H1 (cell line): ENCODE data around the gene RXRA. TPM values are rescaled to one million over a fixed set of nuclear protein-coding genes. Genes with fewer than 3 reads are reported as not detected.

ENCODE experiments used
- CTCF ChIA-PET: fragments of 300-600 bp; sonication (Branson Sonifier 250); formaldehyde crosslinking; loops from one replicate; lab custom pipeline; 2021; ENCODE audit not compliant: partially characterized antibody; lab: Charles Lee
- POLR2A ChIA-PET: fragments of 300-600 bp; sonication (Branson Sonifier 250); formaldehyde crosslinking; loops from one replicate; lab custom pipeline; 2021; ENCODE audit warnings: inconsistent platforms; ENCODE audit not compliant: partially characterized antibody; lab: Charles Lee
- DNase-seq, 2 experiments: peaks; one replicate each; pipeline versions ENCODE4 v3.0.0 to v3.0.0-alpha.2; 2010 to 2022; ENCODE audit warnings: low spot score in 2 of 2, low read depth in 1 of 2, mixed read lengths in 1 of 2
- FAIRE-seq: peaks from 2 replicates; lab custom pipeline; 2011; peaks lifted over from hg19 to GRCh38; lab: Jason Lieb, UNC
- H2AFZ ChIP-seq: 2 replicates; pipeline ENCODE4 v1.8.1; 2012; ENCODE audit warnings: low read length, inconsistent platforms
- H2AK5ac ChIP-seq: 2 replicates; pipeline ENCODE4 v1.6.1; 2013; ENCODE audit warnings: low read depth, low read length
- H2BK120ac ChIP-seq: replicated peaks from 2 replicates; pipeline ENCODE3; 2013; ENCODE audit warnings: low read depth, low read length, inconsistent platforms
- H2BK12ac ChIP-seq: 2 replicates; pipeline ENCODE4 v1.6.1; 2013; ENCODE audit warnings: low read depth, low read length
- H2BK15ac ChIP-seq: 2 replicates; pipeline ENCODE4 v1.6.1; 2013; ENCODE audit warnings: low read length
- H2BK20ac ChIP-seq: 2 replicates; pipeline ENCODE4 v1.6.1; 2013; ENCODE audit warnings: low read length
- H2BK5ac ChIP-seq: 2 replicates; pipeline ENCODE4 v1.6.1; 2013; ENCODE audit warnings: low read depth, low read length
- H3K14ac ChIP-seq: 2 replicates; pipeline ENCODE4 v1.6.1; 2013; ENCODE audit warnings: inconsistent platforms; ENCODE audit not compliant: insufficient read length
- H3K18ac ChIP-seq: 2 replicates; pipeline ENCODE4 v1.6.1; 2013; ENCODE audit warnings: low read length; ENCODE audit errors: extremely low read depth
- H3K23ac ChIP-seq: 2 replicates; pipeline ENCODE4 v1.6.1; 2013; ENCODE audit warnings: inconsistent platforms; ENCODE audit not compliant: insufficient read length
- H3K23me2 ChIP-seq: 2 replicates; pipeline ENCODE4 v1.6.1; 2013; ENCODE audit warnings: low read depth, low read length
- H3K27ac ChIP-seq: 2 replicates; pipeline ENCODE4 v1.6.1; 2011; ENCODE audit warnings: low read depth, low read length, inconsistent platforms
- H3K27me3 ChIP-seq, 4 experiments: replicated peaks in 1 of 4; 1 replicate in 1 of 4; 2 replicates in 3 of 4; pipeline versions ENCODE4 v1.6.1 to v1.8.1; 2011 to 2013; ENCODE audit warnings: low read length in 3 of 4, mild to moderate bottlenecking in 3 of 4, inconsistent platforms in 2 of 4, mixed read lengths in 2 of 4, moderate library complexity in 1 of 4; ENCODE audit not compliant: control insufficient read depth in 3 of 4, insufficient read depth in 3 of 4; ENCODE audit errors: extremely low read depth in 1 of 4
- H3K36me3 ChIP-seq, 4 experiments: 2 replicates each; pipeline versions ENCODE4 v1.6.1 to v1.8.1; 2011 to 2013; ENCODE audit warnings: mild to moderate bottlenecking in 4 of 4, low read length in 3 of 4, moderate library complexity in 2 of 4, control low read depth in 1 of 4, inconsistent platforms in 1 of 4; ENCODE audit not compliant: insufficient read depth in 4 of 4, control insufficient read depth in 2 of 4
- H3K4ac ChIP-seq: replicated peaks from 2 replicates; pipeline ENCODE3; 2013; ENCODE audit warnings: low read length, low read depth, mixed read lengths, inconsistent platforms; ENCODE audit not compliant: insufficient read length
- H3K4me1 ChIP-seq, 4 experiments: replicated peaks in 1 of 4; 1 replicate in 1 of 4; 2 replicates in 3 of 4; pipeline versions ENCODE4 v1.6.1 to v1.8.1; 2011 to 2013; ENCODE audit warnings: low read length in 3 of 4, inconsistent platforms in 2 of 4, mixed read lengths in 1 of 4; ENCODE audit not compliant: insufficient read depth in 4 of 4, control insufficient read depth in 3 of 4
- H3K4me2 ChIP-seq, 2 experiments: 2 replicates each; pipeline versions ENCODE4 v1.6.1 to v1.8.1; 2011 to 2013; ENCODE audit warnings: low read depth in 2 of 2, low read length in 2 of 2, control low read depth in 1 of 2, inconsistent platforms in 1 of 2, mild to moderate bottlenecking in 1 of 2; ENCODE audit not compliant: insufficient read depth in 1 of 2
- H3K4me3 ChIP-seq, 4 experiments: fragments of 200-600, 300-600 bp in 1 of 4; sonication (generic), shearing (Covaris generic), sonication (Bioruptor Twin) in 1 of 4; 2 replicates each; pipeline versions ENCODE4 v1.5.1 to v1.8.1; 2011 to 2016; ENCODE audit warnings: low read length in 4 of 4, low read depth in 3 of 4, control low read depth in 2 of 4, inconsistent platforms in 2 of 4, mild to moderate bottlenecking in 2 of 4, mixed read lengths in 1 of 4, moderate library complexity in 1 of 4; ENCODE audit not compliant: insufficient read depth in 2 of 4; ENCODE audit errors: extremely low read depth in 1 of 4
- H3K56ac ChIP-seq: replicated peaks from 2 replicates; pipeline ENCODE3; 2013; ENCODE audit warnings: low read depth, mild to moderate bottlenecking, mixed read lengths, low read length, inconsistent platforms; ENCODE audit not compliant: insufficient read length
- H3K79me1 ChIP-seq: 2 replicates; pipeline ENCODE4 v1.6.1; 2013; ENCODE audit warnings: low read depth, low read length, control low read depth
- H3K79me2 ChIP-seq, 2 experiments: 2 replicates each; pipeline versions ENCODE4 v1.6.1 to v1.8.1; 2012 to 2013; ENCODE audit warnings: low read length in 2 of 2, mild to moderate bottlenecking in 2 of 2, inconsistent platforms in 1 of 2; ENCODE audit not compliant: insufficient read depth in 2 of 2, control insufficient read depth in 1 of 2
- H3K9ac ChIP-seq, 4 experiments: replicated peaks in 1 of 4; 1 replicate in 1 of 4; 2 replicates in 3 of 4; pipeline versions ENCODE4 v1.6.1 to v1.8.1; 2011 to 2013; ENCODE audit warnings: low read depth in 3 of 4, low read length in 3 of 4, control low read depth in 2 of 4, mild to moderate bottlenecking in 2 of 4, moderate library complexity in 2 of 4, inconsistent platforms in 1 of 4; ENCODE audit errors: extremely low read depth in 1 of 4
- H3K9me3 ChIP-seq, 2 experiments: 2 replicates each; pipeline versions ENCODE4 v1.6.1 to v1.8.1; 2012 to 2013; ENCODE audit warnings: mild to moderate bottlenecking in 2 of 2, moderate library complexity in 2 of 2, control low read depth in 1 of 2, inconsistent platforms in 1 of 2, low read depth in 1 of 2, low read length in 1 of 2, mixed read lengths in 1 of 2; ENCODE audit not compliant: insufficient read depth in 2 of 2
- H4K20me1 ChIP-seq, 2 experiments: replicated peaks in 1 of 2; 2 replicates each; pipeline versions ENCODE3 to v1.8.1; 2011 to 2013; ENCODE audit warnings: inconsistent platforms in 2 of 2, low read length in 2 of 2, mild to moderate bottlenecking in 1 of 2; ENCODE audit not compliant: insufficient read depth in 2 of 2, control insufficient read depth in 1 of 2
- H4K5ac ChIP-seq: 2 replicates; pipeline ENCODE4 v1.6.1; 2013; ENCODE audit warnings: low read length, low read depth, mixed read lengths, inconsistent platforms; ENCODE audit not compliant: insufficient read length
- H4K8ac ChIP-seq: 2 replicates; pipeline ENCODE4 v1.8.0; 2013; ENCODE audit warnings: mild to moderate bottlenecking, moderate library complexity, low read length, inconsistent platforms; ENCODE audit not compliant: insufficient read depth; ENCODE audit errors: extremely low read depth
- H4K91ac ChIP-seq: replicated peaks from 2 replicates; pipeline ENCODE3; 2013; ENCODE audit warnings: low read length, mixed read lengths, inconsistent platforms; ENCODE audit not compliant: insufficient read length
- BCL11A ChIP-seq, 2 experiments: IDR thresholded peaks; one replicate each; pipeline ENCODE4 v1.6.1; 2011; ENCODE audit warnings: low read depth in 2 of 2, low read length in 2 of 2, mild to moderate bottlenecking in 2 of 2
- CBX8 ChIP-seq: fragments of 300-800, 300-1000 bp; sonication (generic); IDR thresholded peaks from 2 replicates; pipeline ENCODE4 v1.7.1; 2016; ENCODE audit warnings: low read depth, low read length, borderline replicate concordance
- HDAC2 ChIP-seq, 2 experiments: fragments of 300-600 bp in 1 of 2; sonication (generic) in 1 of 2; IDR thresholded peaks; 2 replicates each; pipeline ENCODE4 v1.6.1; 2011 to 2012; ENCODE audit warnings: low read depth in 2 of 2, low read length in 2 of 2, mild to moderate bottlenecking in 2 of 2, moderate library complexity in 2 of 2, borderline replicate concordance in 1 of 2, inconsistent platforms in 1 of 2
- KDM1A ChIP-seq: fragments of 200-600, 300-600 bp; sonication (generic); IDR thresholded peaks from 2 replicates; pipeline ENCODE4 v1.7.1; 2016; ENCODE audit warnings: mild to moderate bottlenecking, low read length, borderline replicate concordance
- RAD21 ChIP-seq, 2 experiments: IDR thresholded peaks in 1 of 2; conservative IDR thresholded peaks in 1 of 2; 2 replicates each; pipeline ENCODE4 v1.6.1; 2011; ENCODE audit warnings: low read depth in 2 of 2, low read length in 2 of 2, improper control_type of control experiment in 1 of 2, inconsistent platforms in 1 of 2, mild to moderate bottlenecking in 1 of 2, moderate library complexity in 1 of 2
- RFX5 ChIP-seq: IDR thresholded peaks from 2 replicates; pipeline ENCODE4 v1.6.1; 2011; ENCODE audit warnings: low read depth, low read length, improper control_type of control experiment, borderline replicate concordance
- RXRA ChIP-seq: IDR thresholded peaks from 2 replicates; pipeline ENCODE4 v1.6.1; 2011; ENCODE audit warnings: low read depth, mild to moderate bottlenecking, low read length, moderate library complexity; ENCODE audit not compliant: insufficient read depth
- WGBS, 2 experiments: shearing (Covaris generic) in 1 of 2; methylation state at CpG; one replicate each; pipeline versions ENCODE4 v1.1.6 to v1.1.7; 2013 to 2015; ENCODE audit warnings: low lambda C conversion rate in 2 of 2, mixed read lengths in 2 of 2, inconsistent platforms in 1 of 2, low coverage in 1 of 2, missing lambda C conversion rate in 1 of 2; ENCODE audit not compliant: insufficient replicate concordance in 2 of 2, insufficient coverage in 1 of 2, insufficient read length in 1 of 2; ENCODE audit errors: extremely low coverage in 1 of 2, missing lambda C conversion rate in 1 of 2; 5-methylcytosine and 5-hydroxymethylcytosine counted together
- polyA plus RNA-seq, 7 experiments: library from polyadenylated mRNA; depleted of rRNA in 3 of 7; stranded (reverse) in 5 of 7; unstranded in 2 of 7; fragments of >200 nt in 5 of 7; fragments of 200-250 nt in 2 of 7; gene quantifications; 1 replicate in 5 of 7; 2 replicates in 1 of 7; 4 replicates in 1 of 7; pipeline versions ENCODE4 v1.2.1 to v1.2.3, GENCODE V29; 2011 to 2013; ENCODE audit warnings: missing spikeins in 2 of 7, mixed read lengths in 2 of 7
- total RNA-seq: library from RNA; stranded (reverse); fragmentation: NEBNext Ultra II Directional; extraction: Animal tissue kit (Norgen Biotek cat#: 25700); gene quantifications from 2 replicates; pipeline ENCODE4 v1.2.1, GENCODE V29; 2021

Gene RXRA
- total and polyA plus RNA-seq, 2 of the 8 experiments (the other 6 are each of a cell fraction or from before 2014, with no cell fraction given), result 9.8 to 29.4 TPM

GRCh38 chr9:134341306-134341705 is 15.1 kb downstream of the RXRA start:
- CTCF ChIA-PET, result interaction anchor here (1.6 kb wide), 1 partner anchor 166 kb away, joined by 4 read pairs; no protein-coding TSS in a partner anchor
- H3K9ac ChIP-seq, result no peak overlapping the region
- TF ChIP-seq RFX5 (no peak), HDAC2 (IDR thresholded peaks at IDR 0.05; ENCODE audit: borderline replicate concordance in 1 of 2, low read depth in 2 of 2, low read length in 2 of 2) (no peak), KDM1A (no peak), CBX8 (no peak), RXRA (no peak), RAD21 (IDR thresholded peaks at IDR 0.05 in 1 of 2, conservative IDR thresholded peaks at IDR 0.05 in 1 of 2; ENCODE audit: low read depth in 2 of 2, low read length in 2 of 2) (no peak), BCL11A (IDR thresholded peaks at IDR 0.05; ENCODE audit: low read depth in 2 of 2, low read length in 2 of 2) (no peak)

More at GRCh38 chr9:134341306-134341705, 15.1 kb downstream of the RXRA start:
- Histone ChIP-seq H3K4me2 (no peak overlapping the region), H2AK5ac (no peak overlapping the region), H4K8ac (no peak overlapping the region), H2BK12ac (no peak overlapping the region), H3K27me3 (no peaks in the 10 kb centered on the region), H3K79me1 (peaks cover 33% of the 10 kb centered on the region), H3K4ac (no peak overlapping the region), H2BK20ac (no peak overlapping the region), H3K27ac (no peak overlapping the region), H4K91ac (no peak overlapping the region), H3K4me1 (no peaks in the 10 kb centered on the region; a peak in 1 of 7 replicates), H2BK15ac (no peak overlapping the region), H3K9me3 (no peaks in the 10 kb centered on the region), H2BK120ac (no peak overlapping the region), H3K23me2 (no peaks in the 10 kb centered on the region; the same call in 1 of the 2 replicates), H2BK5ac (no peak overlapping the region), H3K18ac (no peak overlapping the region), H4K5ac (no peak overlapping the region), H3K23ac (no peak overlapping the region), H4K20me1 (peaks cover 16 to 53% of the 10 kb centered on the region in 2 experiments), H3K79me2 (peaks cover 3 to 82% of the 10 kb centered on the region in 2 experiments; a peak in 3 of 4 replicates), H3K14ac (no peak overlapping the region), H3K36me3 (no peaks in the 10 kb centered on the region), H3K4me3 (no peak overlapping the region), H3K56ac (no peak overlapping the region), H2AFZ (no peak overlapping the region)
- POLR2A ChIA-PET, result interaction anchor here (1.0 kb wide), 1 partner anchor 11 kb away, joined by 3 read pairs; no protein-coding TSS in a partner anchor
- DNase-seq (no peak), FAIRE-seq (no peak)
- WGBS, 2 experiments, result 86% methylated on average over 7 of the region's 9 CpGs; no CpG with 5 or more reads in 1 of the 2 experiments
